Measurements from ENCODE around the gene PLEKHG4B.

Gene PLEKHG4B

GRCh38 chr5:136901-137300, 44.9 kb downstream of the PLEKHG4B start:
- no peak for DNase-seq (ENCODE audit: low spot score)

- DNase-seq (ENCODE audit: low spot score) = no peak
Measured at GRCh38 chr5:137741-138140, 45.8 kb downstream of the PLEKHG4B start.

DNA sequence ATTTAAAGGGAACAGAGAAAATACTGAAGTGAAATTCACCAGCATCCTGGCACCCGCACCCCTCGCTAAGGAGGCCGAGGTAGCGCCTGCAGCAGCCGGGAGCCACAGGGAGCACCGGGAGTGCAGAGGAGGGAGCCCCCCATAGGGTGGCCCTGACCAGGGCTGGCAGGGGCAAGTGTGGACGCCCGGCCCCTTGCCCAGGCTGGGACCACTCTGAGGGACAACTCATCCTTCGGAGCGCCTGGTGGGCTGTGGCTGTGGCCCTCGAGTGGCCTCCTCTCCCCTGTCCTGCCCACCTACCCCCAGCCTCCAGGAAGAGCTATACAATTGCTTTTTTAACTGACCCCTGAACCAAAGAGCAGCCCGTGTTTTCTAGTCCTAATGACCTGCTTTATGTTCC, 47.0 kb downstream of the PLEKHG4B start:
- no peak for DNase-seq (ENCODE audit: low spot score)

- no peak for DNase-seq (ENCODE audit: low spot score)
Measured at GRCh38 chr5:139579-140442, 47.8 kb downstream of the PLEKHG4B start.

DNA sequence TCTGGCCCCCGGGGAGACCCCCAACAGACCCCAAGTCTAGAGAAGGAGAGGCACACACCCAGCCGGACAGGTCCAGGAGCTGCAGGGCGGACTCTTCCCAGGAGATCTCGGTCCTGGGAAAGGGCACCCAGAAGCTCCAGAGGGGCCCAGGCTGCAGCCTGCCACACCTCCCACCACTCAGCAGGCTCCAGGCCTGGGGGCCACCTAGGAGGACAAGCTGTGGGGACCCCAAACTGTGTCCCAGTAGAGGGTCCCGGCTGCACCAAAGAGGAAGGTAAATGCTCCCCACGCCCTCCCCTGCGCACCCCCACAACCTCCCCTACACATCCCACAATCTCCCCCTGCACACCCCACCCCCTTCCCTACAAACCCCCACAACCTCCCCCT, 48.5 kb downstream of the PLEKHG4B start:
- no peak for DNase-seq (ENCODE audit: low spot score)

- DNase-seq (ENCODE audit: low spot score) = no peak
Measured at GRCh38 chr5:141211-141610, 49.2 kb downstream of the PLEKHG4B start.

DNA sequence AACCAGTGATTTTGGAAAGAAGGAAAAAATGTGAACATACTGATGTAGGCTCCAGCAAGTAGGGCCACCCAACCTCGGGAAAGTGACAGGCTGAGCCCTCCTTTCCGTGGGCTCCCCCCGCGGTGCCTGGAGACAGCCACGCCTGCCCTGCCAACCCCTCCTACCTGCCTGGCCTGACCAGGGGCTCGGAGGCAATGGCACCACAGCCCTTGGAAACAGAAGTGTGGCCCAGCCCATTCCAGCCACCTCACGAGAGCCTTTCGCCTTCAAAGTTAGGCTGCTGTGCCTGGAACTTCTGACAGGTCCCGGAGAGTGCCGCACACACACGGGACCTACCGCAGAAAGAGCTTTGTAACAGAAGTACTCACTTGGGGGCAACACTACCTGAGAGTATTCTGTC, 49.8 kb downstream of the PLEKHG4B start:
- no peak for DNase-seq (ENCODE audit: low spot score)

GRCh38 chr5:142246-142810, 50.4 kb downstream of the PLEKHG4B start:
- DNase-seq (ENCODE audit: low spot score) = no peak

DNA sequence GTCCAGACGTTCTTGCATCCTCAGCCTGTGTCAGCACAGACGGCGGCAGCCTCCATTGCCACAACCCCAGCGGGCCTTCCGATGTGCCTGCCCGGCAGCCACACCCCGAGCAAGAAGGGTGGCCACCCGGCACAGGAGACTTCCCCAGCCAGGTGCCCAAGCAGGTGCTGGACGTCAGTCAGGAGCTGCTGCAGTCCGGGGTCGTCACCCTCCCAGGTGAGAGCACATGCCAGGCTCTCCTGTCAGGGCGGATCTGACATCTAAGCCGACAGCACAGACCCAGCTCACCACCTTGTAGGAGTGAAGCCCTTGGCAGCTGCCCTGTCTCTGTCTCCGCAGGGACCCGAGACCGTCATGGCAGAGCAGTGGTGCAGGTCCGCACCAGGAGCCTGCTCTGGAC, 51.1 kb downstream of the PLEKHG4B start:
- DNase-seq (ENCODE audit: low spot score) = no peak

GRCh38 chr5:144941-145340, 53.0 kb downstream of the PLEKHG4B start:
- no peak for DNase-seq (ENCODE audit: low spot score)

GRCh38 chr5:145585-146323, 53.8 kb downstream of the PLEKHG4B start:
- no peak for DNase-seq (ENCODE audit: low spot score)

DNA sequence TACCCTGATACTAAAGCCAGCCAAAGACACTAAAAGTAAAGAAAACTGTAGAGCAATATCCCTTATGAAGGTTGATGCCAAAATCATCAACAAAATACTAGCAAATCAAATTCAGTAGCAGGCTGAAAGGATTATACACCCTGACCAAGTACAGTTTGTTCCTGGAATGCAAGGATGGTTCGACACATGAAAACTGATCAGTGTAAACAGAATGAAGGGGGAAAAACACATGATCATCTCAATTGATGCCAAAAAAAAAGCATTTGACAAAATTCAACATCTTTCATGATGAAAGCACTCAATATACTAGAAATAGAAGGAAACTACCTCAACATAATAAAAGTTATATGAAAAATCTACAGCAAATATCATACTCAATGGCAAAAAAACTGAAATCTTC, 55.8 kb downstream of the PLEKHG4B start:
- no peak for DNase-seq (ENCODE audit: low spot score)

DNA sequence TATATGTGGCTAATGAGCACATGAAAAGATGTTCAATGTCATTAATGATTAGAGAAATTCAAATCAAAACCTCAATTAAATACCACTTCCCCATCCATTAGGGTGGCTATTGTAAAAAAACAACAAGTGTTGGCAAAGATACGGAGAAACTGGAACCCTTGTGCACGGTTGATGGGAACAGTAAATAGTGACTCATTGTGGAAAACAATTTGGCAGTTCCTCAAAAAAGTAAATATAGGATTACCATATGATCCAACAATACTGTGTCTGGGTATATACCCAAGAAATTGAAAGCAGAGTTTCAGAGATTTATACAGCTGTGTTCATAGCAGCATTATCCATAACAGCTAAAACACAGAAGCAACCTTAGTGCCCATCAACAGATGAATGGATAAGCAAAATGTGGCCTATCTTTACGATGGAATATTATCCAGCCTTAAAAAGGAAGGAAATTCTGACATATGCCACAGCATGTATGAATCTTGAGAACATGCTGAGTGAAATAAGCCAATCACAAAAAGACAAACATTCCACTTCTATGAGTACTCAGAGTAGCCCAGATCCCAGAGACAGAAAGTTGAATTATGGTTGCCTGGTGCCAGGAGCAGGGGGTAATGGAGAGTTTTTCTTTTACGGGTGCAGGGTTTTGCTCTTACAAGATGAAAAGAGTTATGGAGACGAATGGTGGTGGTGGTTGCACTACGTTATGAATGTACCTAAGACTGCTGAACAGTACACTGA, 57.9 kb downstream of the PLEKHG4B start:
- no peak for DNase-seq (ENCODE audit: low spot score)

DNA sequence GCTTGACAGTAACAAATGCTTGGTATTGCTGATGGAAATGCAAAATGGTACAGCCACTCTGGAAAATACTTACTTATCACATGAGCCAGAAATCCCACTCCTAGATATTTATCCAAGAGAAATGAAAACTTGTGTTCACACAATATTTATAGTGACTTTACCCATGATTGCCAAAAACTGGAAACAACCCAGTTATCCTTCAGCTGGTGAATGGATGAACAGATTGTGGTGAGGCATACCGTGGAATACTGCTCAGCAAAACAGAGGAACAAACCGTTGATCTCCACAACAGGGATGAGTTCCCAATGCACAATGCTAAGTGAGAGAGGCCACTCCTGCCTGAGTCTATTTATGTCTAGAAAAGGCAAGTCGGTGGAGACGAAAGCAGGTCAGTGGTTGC, 58.8 kb downstream of the PLEKHG4B start:
- DNase-seq (ENCODE audit: low spot score) = no peak

DNA sequence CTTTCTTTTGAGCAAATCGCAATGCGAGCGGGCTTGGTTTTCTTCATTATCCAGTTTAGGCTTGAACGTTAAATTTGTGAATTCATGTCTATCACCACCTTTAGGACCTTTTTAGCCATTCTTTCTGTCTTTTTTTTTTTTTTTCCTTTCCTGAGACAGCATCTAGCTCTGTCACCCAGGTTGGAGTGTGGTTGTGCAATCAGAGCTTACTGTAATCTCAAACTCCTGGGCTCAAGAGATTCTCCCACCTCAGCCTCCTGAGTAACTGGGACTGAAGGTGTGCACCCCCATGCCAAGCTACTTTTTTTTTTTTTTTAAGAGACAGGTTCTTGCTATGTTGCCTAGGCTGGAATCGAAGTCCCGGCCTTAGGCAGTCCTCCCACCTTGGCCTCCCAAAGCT, 60.1 kb downstream of the PLEKHG4B start:
- DNase-seq (ENCODE audit: low spot score) = no peak

GRCh38 chr5:153256-153655, 61.3 kb downstream of the PLEKHG4B start:
- DNase-seq (ENCODE audit: low spot score) = no peak

GRCh38 chr5:154236-154635, 62.3 kb downstream of the PLEKHG4B start:
- no peak for DNase-seq (ENCODE audit: low spot score)

DNA sequence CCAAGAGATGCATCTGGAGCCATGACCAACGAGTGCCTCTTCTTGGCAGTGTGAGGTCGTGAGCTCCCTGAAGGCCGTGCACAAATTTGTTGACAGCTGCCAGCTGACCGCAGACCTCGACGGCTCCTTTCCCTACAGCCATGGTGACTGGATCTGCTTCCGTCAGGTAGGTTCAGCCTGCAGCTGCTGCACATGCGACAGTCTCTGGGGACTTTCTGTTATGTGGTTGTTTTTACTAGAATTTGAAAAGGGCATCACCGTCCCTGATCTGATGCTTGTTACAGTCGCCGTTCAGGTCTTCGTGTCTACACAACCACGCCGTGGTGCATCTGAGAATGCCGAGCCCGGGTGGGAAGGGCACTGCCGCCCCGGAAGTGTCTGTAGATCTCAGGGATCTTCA, 62.9 kb downstream of the PLEKHG4B start:
- DNase-seq (ENCODE audit: low spot score) = no peak

- DNase-seq (ENCODE audit: low spot score) = no peak
Measured at GRCh38 chr5:155651-156410, 63.9 kb downstream of the PLEKHG4B start.

DNA sequence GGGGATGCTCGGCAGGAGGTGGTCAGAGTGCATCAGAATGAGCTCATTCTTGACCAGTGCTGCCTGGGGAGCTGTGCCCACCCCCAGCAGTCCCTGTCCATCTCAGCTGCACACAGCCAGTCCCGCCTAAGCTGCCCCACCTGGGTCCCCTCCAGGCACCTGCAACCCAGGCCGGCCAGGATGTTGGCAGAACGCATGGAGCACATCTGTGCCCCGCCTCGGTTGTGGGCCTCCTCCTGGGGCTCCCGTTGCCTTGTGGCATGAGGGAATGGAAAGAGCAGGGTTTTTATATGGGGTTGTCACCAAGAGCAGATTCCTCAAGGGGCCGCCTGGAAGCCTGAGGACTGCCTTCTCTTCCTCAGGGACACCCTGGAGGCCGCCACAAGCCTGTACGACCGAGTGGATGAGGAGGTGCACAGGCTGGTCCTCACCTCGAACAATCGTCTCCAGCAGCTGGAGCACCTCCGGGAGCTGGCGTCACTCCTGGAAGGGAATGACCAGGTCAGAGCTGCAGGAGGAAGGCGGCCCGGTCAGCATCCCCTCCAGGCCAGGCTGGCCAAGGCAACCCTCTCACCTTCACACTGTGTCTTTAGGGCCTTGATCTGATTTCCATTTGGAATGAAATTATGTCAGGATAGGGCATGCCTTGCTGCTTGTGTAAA, 64.6 kb downstream of the PLEKHG4B start:
- DNase-seq (ENCODE audit: low spot score) = no peak

DNA sequence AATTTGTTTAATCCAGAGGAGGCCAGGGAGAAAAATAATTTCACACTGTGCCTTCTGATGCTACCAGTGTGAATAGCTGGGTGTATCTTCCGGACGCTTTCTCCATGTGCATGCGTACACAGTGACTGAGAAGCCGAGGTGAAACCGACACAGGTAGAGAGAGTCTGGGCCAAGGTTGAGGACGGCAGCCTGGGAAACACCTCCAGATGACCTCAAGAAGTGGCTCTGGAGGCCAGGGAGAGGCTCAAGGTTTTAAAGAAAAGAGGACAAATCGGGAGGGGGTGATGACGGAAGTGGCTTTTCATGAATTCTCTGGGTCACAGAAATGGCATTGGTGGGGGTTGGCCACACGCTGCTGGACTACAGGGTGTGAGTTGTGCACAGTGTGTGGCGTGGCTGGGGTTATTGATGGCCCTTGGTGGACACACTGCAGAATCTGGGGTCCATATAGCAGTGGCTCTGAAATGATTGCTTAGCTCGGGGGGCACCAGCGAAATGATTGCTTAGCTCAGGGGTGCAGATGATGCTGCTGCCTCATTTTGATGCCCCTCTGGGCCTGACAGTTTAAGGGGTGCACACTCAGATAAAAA, 65.3 kb downstream of the PLEKHG4B start:
- DNase-seq (ENCODE audit: low spot score) = no peak

All from hematopoietic multipotent progenitor cell treated with erythropoietin and hydrocortisone succinate and interleukin-3 and kit ligand, for 17 days (in vitro differentiated cells).